Amniotic stem cell (primary cell): Measurements from ENCODE around the gene SEMA4D.

ENCODE experiments used
- DNase-seq: peaks from one replicate; lab custom pipeline; 2025; lab: John Stamatoyannopoulos, UW

The SEMA4D gene

GRCh38 chr9:89502038-89502601 is 4.2 kb upstream of the SEMA4D start:
- DNase-seq, result no peak

DNA sequence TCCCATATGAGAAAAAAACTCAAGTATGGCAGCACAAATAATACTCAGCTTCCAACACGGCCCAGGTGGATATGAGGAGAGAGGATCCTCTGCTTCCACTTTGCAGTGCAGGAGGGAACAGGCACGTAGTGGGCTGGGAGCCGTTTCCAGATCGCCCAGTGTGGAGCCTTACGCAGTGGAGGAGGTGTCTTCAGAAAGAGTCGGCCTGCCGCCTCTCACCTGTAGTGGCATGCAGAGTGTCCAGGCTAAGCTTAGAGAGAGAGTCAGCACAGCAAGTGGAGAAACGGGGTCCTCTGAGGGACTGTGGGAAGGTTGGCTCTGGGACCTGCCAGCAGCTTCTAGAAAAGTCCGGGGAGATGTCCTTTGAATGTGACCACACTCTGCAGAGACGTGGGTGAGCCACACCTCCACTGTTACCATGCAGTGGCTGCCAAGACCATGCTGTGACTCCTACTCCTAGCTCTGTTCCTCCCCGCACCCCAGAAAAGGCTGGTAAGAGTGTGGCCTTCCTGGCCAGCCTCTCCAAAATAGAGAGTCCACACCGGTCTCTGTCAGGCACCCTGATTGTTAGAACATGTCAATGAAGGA is 3.5 kb upstream of the SEMA4D start:
- no peak for DNase-seq

- no peak for DNase-seq
Measured at GRCh38 chr9:89500008-89500407, 2.1 kb upstream of the SEMA4D start.

- DNase-seq, result no peak
Measured at GRCh38 chr9:89498852-89499480, 1.1 kb upstream of the SEMA4D start.

DNA sequence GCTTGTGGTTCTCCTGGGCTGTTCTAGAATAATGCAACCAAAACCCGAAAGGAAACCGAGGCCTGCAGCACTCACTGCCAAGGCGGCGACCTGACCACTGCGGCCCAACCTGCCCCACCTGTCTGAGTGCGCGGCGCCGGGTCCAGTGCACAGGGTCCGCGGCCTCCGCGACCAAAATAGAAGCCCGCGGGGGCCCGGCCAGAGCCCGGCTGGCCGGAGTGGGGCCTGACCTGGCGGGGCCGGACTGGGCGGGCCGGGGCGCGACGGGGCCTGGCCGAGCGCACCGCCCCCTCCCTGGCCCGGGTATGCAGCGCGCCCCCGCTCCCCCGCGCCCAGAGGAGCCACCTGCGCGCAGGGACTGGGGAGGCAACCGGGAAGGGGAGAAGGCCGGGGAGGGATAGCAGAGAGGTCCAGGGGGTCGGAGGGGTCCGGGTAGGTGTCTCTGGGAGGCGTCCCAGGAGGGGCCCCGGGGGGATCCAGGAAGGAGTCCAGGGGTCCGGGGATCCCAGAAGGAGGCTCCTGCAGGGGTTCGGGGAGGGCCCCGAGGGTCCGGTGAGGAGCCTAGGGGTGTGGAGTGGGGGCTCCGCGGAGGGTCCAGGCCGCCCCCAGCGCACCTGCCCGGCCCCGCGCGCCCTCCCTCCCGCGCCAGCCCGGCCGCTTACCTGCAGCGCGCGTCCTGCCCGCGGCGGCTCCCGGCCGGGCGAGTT is 503 bp downstream of the SEMA4D start:
- no peak for DNase-seq

GRCh38 chr9:89496645-89497256 is 1.2 kb downstream of the SEMA4D start:
- DNase-seq, result no peak

DNA sequence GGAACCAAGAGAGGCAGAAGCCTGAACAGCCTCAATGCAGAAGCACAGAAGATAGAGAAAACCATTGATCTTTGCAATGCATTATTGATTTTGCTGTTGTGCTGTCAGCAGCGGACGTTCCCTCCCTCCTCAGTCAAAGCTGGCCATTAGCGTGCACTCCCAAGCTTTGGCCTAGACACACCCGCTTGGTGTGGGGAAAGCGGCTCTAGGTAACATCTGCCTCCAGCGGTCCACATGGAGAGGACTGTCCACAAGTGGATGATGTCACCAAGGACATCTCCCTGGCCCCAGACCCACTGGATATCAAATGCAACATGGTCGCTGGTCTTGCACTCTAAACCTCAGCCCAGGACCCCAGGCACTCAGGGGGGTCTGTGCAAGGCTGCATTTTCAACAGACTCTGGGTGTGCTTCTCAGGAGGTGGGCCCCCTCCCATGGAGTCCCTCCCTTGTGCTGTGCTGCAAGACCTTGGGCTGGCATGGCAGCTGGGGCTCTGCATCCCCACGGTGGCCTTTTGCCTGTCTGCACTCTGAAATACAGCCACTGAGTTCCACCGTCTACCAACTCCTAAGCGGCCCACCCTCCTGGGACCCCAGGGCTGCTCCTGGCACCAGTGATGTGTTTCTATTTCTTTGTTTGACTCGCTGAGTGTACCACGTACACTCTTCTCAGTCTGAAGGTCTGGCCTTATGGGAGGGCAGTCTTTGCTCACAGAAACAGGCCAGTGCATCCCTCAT is 1.9 kb downstream of the SEMA4D start:
- no peak for DNase-seq

DNA sequence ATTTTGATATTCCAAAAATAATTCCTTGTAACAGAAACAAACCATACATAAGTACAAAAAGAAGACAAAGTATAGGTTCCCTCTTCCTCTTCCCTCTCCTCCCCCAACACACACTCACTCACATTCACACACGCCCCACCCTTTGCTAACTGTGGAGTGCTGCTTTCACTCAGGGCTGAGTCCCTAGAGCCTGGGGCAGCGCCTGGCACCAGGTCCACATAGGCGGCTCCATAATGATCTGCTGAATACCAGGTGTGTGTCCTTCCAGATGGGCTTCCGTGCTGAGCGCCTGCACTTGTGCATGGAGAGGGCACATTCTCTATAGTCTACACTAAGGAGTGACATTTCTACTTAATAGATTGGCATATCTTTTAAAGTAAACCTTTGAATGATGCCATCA is 3.7 kb downstream of the SEMA4D start:
- no peak for DNase-seq

DNA sequence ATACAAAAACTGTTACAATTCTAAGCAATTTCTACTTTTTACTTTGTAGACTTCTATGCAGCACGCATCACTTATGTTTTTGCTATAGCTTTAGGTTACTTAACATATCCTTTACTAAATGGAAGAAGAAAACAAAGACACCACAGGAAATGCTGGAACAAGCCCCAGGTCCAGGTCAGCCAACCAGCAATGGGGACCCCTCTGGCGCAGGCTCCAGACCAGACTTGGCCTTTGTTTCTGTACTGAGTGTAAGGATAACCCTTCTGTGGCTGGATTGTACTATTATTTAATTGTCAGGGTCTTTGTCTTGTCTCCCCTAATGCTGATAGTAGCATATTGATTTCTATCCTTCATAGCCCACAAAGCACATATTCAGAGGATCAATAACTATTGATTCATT is 4.2 kb downstream of the SEMA4D start:
- DNase-seq, result no peak

DNA sequence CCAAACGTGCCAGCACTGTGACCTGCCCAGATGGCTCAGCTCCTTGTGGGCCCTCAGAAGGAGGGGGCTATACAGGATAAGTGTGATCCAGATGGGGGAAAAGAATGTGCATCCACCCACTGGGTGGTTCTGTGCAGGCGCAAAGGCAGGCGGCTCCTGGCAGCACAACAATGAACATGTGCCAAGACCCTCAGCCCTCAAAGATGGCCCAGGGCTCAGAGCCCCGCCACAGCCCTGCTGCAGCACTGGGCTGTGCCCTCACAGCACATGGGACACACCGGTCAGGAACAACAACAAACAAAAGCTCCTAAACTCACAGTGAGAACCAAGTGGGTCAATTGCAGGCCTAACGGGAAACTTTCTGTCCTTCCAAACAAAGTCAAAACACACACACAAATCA is 4.7 kb downstream of the SEMA4D start:
- no peak for DNase-seq

DNA sequence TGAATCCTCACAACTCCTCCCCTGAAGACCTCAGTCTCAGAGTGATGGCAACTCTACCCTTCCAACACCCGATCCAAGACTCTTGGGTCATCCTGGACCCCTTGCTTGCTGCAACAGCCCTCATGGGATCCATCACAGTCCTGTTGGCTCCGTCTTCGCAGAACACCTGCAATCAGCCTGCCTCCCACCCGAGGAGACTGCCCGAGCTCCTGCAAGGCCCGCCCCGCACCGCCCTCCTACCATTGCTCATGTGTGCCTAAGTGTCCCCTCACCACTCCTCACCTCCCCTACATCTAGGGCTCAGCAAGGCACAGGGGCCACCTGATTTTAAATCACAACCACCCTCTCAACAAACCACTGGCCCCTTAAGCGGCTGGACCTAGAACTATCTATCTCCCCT is 5.3 kb downstream of the SEMA4D start:
- DNase-seq, result no peak

GRCh38 chr9:89491694-89492093 is 6.2 kb downstream of the SEMA4D start:
- DNase-seq, result no peak

DNA sequence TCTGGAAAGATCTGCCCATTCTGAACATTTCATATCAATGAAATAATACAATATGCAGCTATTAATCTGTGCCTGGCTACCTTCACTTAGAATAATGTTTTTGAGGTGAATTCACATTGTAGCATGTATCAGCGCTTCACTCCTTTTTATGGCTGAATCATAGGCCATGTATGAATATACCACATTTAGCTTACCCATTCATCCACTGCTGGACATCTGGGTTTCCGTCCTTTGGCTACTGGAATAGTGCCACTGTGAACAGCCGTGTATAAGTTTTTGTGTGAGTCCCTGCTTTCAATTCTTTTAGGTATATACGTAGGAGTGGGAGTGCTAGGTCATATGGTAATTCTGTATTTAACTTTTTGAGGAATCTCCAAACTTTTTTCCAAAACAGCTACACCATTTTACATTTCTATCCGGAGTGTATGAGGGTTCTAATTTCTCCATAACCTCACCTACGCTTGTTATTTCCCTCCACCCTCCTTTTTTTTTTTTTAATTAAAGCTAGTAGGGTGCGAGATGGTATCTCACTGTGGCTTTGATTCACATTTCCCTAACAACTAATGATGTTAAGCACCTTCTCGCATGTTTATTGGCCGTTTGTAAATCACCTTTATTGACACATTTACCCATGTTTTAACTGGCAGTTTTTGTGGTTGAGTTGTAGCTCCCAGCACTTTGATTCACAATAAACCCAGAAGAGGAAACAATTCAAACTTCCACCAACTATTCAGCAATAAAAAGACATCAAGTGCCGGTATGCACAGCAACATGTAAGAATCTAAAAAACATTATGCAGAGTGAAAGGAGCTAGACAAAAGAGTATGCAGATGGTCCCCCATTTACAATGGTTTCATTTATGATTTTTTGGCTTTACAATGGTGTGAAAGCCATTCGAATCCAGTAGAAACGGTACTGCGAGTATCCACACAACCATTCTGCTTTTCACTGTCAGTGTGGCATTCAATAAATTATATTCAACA is 8.1 kb downstream of the SEMA4D start:
- no peak for DNase-seq

DNA sequence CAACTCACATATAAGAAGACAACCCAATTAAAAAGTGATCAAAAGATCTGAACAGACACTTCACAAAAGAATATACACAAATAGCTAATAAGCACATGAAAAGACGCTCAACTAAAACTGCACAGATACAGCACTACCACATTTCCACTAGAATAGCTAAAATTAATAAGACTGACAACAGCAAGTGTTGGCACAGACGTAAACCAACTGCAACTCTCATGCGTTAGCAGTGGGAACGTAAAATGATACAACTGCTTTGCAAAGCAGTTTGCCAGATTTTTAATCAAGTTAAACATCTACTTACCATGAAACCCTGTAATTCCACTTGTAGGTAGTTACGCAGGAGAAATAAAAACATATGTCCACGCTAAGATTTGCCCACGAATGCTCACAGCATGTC is 9.0 kb downstream of the SEMA4D start:
- DNase-seq, result no peak

- DNase-seq, result no peak
Measured at GRCh38 chr9:89488131-89488530, 9.8 kb downstream of the SEMA4D start.

- no peak for DNase-seq
Measured at GRCh38 chr9:89486681-89487080, 11.2 kb downstream of the SEMA4D start.

DNA sequence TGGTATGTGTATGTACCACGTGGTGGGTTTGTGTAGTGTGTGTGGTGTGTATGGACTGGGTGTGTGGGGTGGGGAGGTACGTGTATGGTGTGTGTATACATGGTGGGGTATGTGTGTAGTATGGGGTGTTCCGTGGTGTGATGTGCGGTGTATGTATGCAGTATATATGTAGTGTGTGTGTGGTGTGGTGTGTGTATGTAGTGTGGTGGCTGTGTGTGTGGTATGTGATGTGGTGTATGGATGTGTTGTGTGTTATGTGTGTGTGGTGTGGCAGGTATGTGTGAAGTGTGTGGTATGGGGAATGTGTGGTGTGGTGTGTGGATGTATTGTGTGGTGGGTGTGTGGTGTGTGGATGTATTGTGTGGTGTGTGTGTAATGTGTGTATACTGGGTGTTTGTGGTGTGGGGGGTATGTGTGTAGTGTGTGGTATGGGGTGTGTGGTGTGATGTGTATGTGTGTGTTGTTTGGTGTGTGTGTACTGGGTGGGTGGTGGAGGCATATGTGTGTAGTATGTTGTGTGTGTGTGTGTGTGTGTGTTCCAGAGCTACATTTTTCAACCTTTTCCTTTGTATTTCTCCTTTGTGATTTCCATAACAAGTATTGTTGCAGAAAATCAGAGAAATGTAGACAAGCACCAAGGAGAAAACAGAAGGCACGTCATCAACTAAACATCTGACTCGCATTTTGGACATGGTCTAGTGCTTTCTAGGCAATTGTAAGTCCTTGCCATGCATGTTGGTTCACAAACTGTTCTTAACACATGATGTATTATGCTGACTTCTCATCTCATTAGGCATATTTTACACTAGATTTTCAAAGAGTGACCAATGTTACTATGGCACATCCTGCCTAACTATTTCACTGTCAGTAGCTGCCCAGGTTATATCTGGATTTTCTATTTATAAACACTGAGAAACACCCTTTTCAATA is 13.2 kb downstream of the SEMA4D start:
- no peak for DNase-seq

- DNase-seq, result no peak
Measured at GRCh38 chr9:89483592-89484474, 14.1 kb downstream of the SEMA4D start.

DNA sequence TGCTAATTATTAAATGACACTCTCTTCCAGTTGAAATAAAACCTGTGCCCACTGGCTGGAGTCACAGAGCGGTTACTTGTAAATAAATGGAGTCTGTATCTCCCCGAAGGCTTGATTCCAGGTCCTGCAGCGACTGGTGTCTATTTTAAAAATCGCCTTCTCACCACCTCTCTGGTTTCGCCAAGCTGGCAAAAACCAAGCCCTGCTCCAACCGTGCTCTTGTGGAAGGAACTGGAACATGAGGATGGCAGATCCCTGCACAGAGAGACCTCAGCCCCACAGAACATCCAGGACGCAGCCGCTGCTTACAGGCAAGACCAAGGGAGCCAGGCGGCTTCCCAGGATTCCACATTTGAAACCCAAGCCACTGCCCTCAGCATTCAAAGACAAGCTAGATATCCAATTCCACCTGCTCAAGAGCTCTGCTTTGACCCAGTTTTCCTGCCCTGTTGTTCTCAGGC is 15.0 kb downstream of the SEMA4D start:
- no peak for DNase-seq
